A673 (cell line): ENCODE data around the gene CCDC197. TPM values are rescaled to one million over a fixed set of nuclear protein-coding genes. Genes with fewer than 3 reads are reported as not detected.

ENCODE experiments used
- Bru-seq: library from RNA; stranded (reverse); fragments of 400-500 nt; gene quantifications from one replicate; lab custom pipeline; 2021; lab: Mats Ljungman, UMichigan
- BruChase-seq, 2 experiments: library from RNA; stranded (reverse); fragments of 400-500 nt; gene quantifications; one replicate each; lab custom pipeline; 2021; lab: Mats Ljungman, UMichigan
- BruUV-seq: library from RNA; stranded (reverse); fragments of 400-500 nt; replicated peaks from 2 replicates; lab custom pipeline; 2021; lab: Mats Ljungman, UMichigan
- CTCF ChIA-PET: fragments of 300-600 bp; sonication (Branson Sonifier 250); formaldehyde crosslinking; loops from one replicate; lab custom pipeline; 2022; ENCODE audit warnings: antibody characterized with exemption; lab: Charles Lee
- POLR2A ChIA-PET: fragments of 300-600 bp; sonication (Branson Sonifier 250); formaldehyde crosslinking; loops from one replicate; lab custom pipeline; 2022; ENCODE audit warnings: antibody characterized with exemption; ENCODE audit not compliant: low non-redundant PET; lab: Charles Lee
- DNase-seq: peaks from one replicate; pipeline ENCODE4 v3.0.0-alpha.2; 2015; ENCODE audit warnings: low spot score
- H3K27ac ChIP-seq: fragments of 200-600 bp; sonication (generic); 2 replicates; pipeline ENCODE4 v1.5.1; 2016; ENCODE audit warnings: mixed run types, low read depth, mild to moderate bottlenecking, mixed read lengths, antibody characterized with exemption, low read length; ENCODE audit not compliant: poor library complexity, severe bottlenecking
- H3K27me3 ChIP-seq: fragments of 200-600 bp; sonication (generic); replicated peaks from 2 replicates; pipeline ENCODE4 v1.6.1; 2017; ENCODE audit warnings: mixed run types, low read depth, mild to moderate bottlenecking, mixed read lengths, antibody characterized with exemption, low read length; ENCODE audit not compliant: insufficient read depth, poor library complexity
- H3K36me3 ChIP-seq: fragments of 200-600 bp; sonication (generic); 2 replicates; pipeline ENCODE4 v1.6.1; 2016; ENCODE audit warnings: mixed run types, mild to moderate bottlenecking, mixed read lengths, antibody characterized with exemption, low read length; ENCODE audit not compliant: insufficient read depth, poor library complexity, severe bottlenecking
- H3K4me1 ChIP-seq: fragments of 200-600 bp; sonication (generic); 2 replicates; pipeline ENCODE4 v1.6.1; 2017; ENCODE audit warnings: mixed run types, mild to moderate bottlenecking, mixed read lengths, antibody characterized with exemption, low read length; ENCODE audit not compliant: insufficient read depth, poor library complexity, severe bottlenecking
- H3K4me3 ChIP-seq: fragments of 200-600 bp; sonication (generic); 2 replicates; pipeline ENCODE4 v1.5.1; 2016; ENCODE audit warnings: low read depth, mixed run types, mild to moderate bottlenecking, mixed read lengths, low read length; ENCODE audit not compliant: poor library complexity, severe bottlenecking
- H3K9me3 ChIP-seq: fragments of 200-600 bp; sonication (generic); 2 replicates; pipeline ENCODE4 v1.6.1; 2016; ENCODE audit warnings: mixed run types, low read depth, mild to moderate bottlenecking, mixed read lengths, antibody characterized with exemption, low read length; ENCODE audit not compliant: poor library complexity, severe bottlenecking
- EZH2 ChIP-seq: fragments of 200-600 bp; sonication (generic); IDR thresholded peaks from 2 replicates; pipeline ENCODE4 v1.6.1; 2017; ENCODE audit warnings: borderline replicate concordance, low read depth, mild to moderate bottlenecking, mixed read lengths, antibody characterized with exemption, low read length; ENCODE audit not compliant: poor library complexity, severe bottlenecking
- intact Hi-C: fragments of 100-400 bp; cut with micrococcal nuclease; formaldehyde crosslinking; loops from one replicate; pipeline ENCODE4 v1.10.0; 2022; ENCODE audit not compliant: unreplicated experiment
- long read RNA-seq: library from polyadenylated mRNA; stranded (forward); transcript quantifications from one replicate; pipeline ENCODE4 v2.0.0, GENCODE V29; 2022
- total RNA-seq: library from RNA; stranded (reverse); gene quantifications from 2 replicates; pipeline ENCODE4 v1.2.3, GENCODE V29; 2021
- TF ChIP-seq, protein P1 (sequence below): fragments of 300-800, 200-600 bp; sonication (generic); conservative IDR thresholded peaks from 2 replicates; pipeline ENCODE4 v1.5.1; 2017; ENCODE audit warnings: low read depth, mild to moderate bottlenecking, antibody characterized with exemption, low read length, moderate library complexity, mixed read lengths

CCDC197 gene
- total RNA-seq (not detected in 2 replicates), Bru-seq, nascent RNA (not detected), BruChase-seq, experiment 1, labeled RNA remaining after a 2-hour chase (not detected), BruChase-seq, experiment 2, labeled RNA remaining after a 6-hour chase (not detected)
- long read RNA-seq, result 0 reads

DNA sequence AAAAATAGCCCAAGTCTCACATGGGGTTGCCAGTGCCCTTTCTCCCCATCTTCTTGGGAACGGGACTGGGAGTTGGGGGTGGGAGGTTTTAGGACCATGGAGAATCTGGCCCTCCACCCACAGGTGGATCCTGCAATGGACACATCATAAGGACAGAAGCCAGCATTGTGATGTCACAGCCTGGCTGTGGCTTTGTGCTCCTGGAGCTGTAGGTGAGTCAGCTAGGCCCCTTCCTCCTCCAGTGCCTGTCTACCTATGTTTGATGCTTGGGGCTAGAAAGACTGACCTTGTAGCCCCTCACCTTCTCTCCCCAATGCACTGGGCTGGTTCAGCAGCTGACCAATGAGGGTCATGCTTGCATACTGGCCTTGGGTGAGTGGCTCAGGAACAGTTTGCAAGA lies at the start of gene CCDC197:
Gene CCDC197, plus strand, starts transcription at position 220 of the 400 bp plus-strand sequence. CDS start 831 bp downstream, outside the sequence.
- H3K27me3 ChIP-seq, result no peaks in the 10 kb centered on the region
- no peak within 1 kb of the TSS for H3K4me3 ChIP-seq
- H3K36me3 ChIP-seq, result no peaks in the 10 kb centered on the region
- no peak within 1 kb of the TSS for H3K27ac ChIP-seq
- peaks cover 4% of the 10 kb centered on the region for H3K4me1 ChIP-seq
- no peak for DNase-seq
- intact Hi-C loops, result no loop called here
- BruUV-seq, result no TSS peak
- CTCF ChIA-PET, result no interaction called here
- no peak for TF ChIP-seq EZH2
- TF ChIP-seq, protein P1, sequence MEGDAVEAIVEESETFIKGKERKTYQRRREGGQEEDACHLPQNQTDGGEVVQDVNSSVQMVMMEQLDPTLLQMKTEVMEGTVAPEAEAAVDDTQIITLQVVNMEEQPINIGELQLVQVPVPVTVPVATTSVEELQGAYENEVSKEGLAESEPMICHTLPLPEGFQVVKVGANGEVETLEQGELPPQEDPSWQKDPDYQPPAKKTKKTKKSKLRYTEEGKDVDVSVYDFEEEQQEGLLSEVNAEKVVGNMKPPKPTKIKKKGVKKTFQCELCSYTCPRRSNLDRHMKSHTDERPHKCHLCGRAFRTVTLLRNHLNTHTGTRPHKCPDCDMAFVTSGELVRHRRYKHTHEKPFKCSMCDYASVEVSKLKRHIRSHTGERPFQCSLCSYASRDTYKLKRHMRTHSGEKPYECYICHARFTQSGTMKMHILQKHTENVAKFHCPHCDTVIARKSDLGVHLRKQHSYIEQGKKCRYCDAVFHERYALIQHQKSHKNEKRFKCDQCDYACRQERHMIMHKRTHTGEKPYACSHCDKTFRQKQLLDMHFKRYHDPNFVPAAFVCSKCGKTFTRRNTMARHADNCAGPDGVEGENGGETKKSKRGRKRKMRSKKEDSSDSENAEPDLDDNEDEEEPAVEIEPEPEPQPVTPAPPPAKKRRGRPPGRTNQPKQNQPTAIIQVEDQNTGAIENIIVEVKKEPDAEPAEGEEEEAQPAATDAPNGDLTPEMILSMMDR, result no peak
- no peaks in the 10 kb centered on the region for H3K9me3 ChIP-seq
- POLR2A ChIA-PET, result interaction anchor here (0.6 kb wide), 1 partner anchor 14 kb away, joined by 4 read pairs; no protein-coding TSS in a partner anchor

DNA sequence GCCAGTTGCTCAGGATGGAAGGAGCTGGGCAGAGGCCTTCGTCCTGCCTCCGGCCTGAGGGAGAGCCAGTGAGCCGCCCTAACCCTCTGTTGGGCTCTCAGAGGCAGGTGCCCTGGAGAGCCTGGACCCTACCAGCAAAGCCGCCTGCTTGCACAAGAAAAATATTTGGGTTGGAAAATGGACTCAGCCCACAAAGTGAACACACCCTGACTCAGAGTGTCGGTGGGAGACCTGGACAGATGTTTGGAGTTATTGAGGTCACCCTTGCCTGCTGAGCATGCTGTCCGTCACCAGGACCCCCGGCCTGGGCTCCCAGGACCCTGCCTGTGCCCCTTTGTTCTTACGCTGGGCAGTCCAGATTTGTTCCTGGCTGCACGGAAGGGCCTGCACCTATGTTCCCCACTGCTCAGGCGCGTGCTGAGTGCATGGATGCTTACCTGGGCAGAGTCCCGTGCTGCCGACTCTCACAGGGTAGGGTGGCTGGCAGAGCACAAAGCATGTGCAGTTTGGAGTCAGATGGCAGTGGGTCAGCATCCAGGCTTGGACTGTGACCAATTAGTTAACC lies 47.5 kb upstream of the CCDC197 start:
- no TSS peak for BruUV-seq
- no peak for DNase-seq
- H3K27ac ChIP-seq, result no peak overlapping the region
- no peaks in the 10 kb centered on the region for H3K9me3 ChIP-seq
- POLR2A ChIA-PET, result no interaction called here
- intact Hi-C loops, result no loop called here
- no peaks in the 10 kb centered on the region for H3K4me1 ChIP-seq
- no peaks in the 10 kb centered on the region for H3K27me3 ChIP-seq
- TF ChIP-seq EZH2, result no peak
- H3K4me3 ChIP-seq, result no peak overlapping the region
- H3K36me3 ChIP-seq, result no peaks in the 10 kb centered on the region
- CTCF ChIA-PET, result interaction anchor here (0.6 kb wide), 1 partner anchor 55 kb away, joined by 3 read pairs; no protein-coding TSS in a partner anchor

DNA sequence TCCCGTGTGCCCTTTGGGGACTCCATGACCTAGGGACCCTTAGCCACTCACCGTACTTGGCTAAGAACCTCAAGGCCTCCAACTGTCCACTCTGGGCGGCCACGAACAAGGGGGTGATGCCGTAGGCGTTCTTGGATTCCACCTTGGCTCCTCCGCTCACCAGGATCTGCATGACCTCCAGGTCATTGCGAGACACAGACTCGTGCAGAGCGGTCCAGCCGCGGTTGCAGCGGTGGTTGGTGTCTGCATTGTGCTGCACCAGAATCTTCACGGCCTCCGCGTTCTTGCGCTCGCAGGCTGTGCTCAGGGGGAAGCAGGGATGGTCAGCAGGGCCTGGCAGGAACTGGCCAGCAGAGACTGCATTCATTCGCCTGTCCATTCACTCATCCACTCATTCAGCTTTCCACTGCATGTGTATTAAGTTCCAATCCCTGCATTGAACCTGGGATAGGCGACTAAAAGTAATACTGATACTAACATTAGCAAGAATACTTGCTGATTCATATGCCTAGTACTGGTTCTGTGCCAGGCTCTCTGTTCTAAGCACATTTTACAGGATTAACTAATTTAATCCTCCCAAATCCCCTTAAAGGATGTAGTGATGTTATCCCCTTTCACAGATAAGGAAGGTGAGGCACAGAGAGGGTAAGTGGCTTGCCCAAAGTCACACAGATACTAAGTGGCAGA lies 46.0 kb upstream of the CCDC197 start:
- Histone ChIP-seq H3K27me3 (no peaks in the 10 kb centered on the region), H3K27ac (no peak overlapping the region), H3K4me1 (no peaks in the 10 kb centered on the region), H3K9me3 (no peaks in the 10 kb centered on the region), H3K36me3 (no peaks in the 10 kb centered on the region), H3K4me3 (no peak overlapping the region)
- TF ChIP-seq EZH2, result no peak
- TF ChIP-seq, protein P1, result no peak
- ChIA-PET CTCF (no interaction called here), POLR2A (no interaction called here)
- intact Hi-C loops, result no loop called here
- no TSS peak for BruUV-seq
- peak; percentile 33 for DNase-seq
